HepG2 (cell line): ENCODE results near the gene CCDC117. TPM values are rescaled to one million over a fixed set of nuclear protein-coding genes. Genes with fewer than 3 reads are reported as not detected.

Experiments
- ATAC-seq: fragments of 200-7000 bp; cut with Tn5 transposase; 3 replicates; pipeline ENCODE4 v1.9.1; 2020; ENCODE audit warnings: mild to moderate bottlenecking, moderate library complexity
- BruUV-seq: library from RNA; stranded (reverse); fragments of 400-500 nt; replicated peaks from 2 replicates; lab custom pipeline; 2021; lab: Mats Ljungman, UMichigan
- CTCF ChIA-PET: fragments of 300-600 bp; formaldehyde crosslinking; extraction: SDS; loops from one replicate; lab custom pipeline; 2021; ENCODE audit warnings: low total read pairs, inconsistent platforms, low intra/inter-chr PET ratio; lab: Yijun Ruan, JAX
- POLR2A ChIA-PET: fragments of 350-600 bp; sonication (Branson Sonifier 250); formaldehyde crosslinking; loops from one replicate; lab custom pipeline; 2020; ENCODE audit warnings: antibody characterized with exemption, inconsistent platforms; lab: Yijun Ruan, JAX
- DNase-seq: peaks from one replicate; pipeline ENCODE4 v3.0.0-alpha.2; 2015; ENCODE audit warnings: low spot score
- FAIRE-seq: peaks from 3 replicates; lab custom pipeline; 2011; peaks lifted over from hg19 to GRCh38; lab: Jason Lieb, UNC
- H2AFZ ChIP-seq: one replicate; pipeline ENCODE4 v1.6.1; 2011; ENCODE audit warnings: low read length, inconsistent platforms
- H3K27ac ChIP-seq: fragments of 300-600 bp; 3 replicates; pipeline ENCODE4 v1.8.0; 2011; ENCODE audit warnings: mixed run types, mild to moderate bottlenecking, mixed read lengths, low read length, inconsistent platforms; ENCODE audit not compliant: insufficient read depth; ENCODE audit errors: extremely low read length
- H3K27me3 ChIP-seq, 2 experiments: fragments of 200-600 bp in 1 of 2; 2 replicates in 1 of 2; 3 replicates in 1 of 2; pipeline versions ENCODE4 v1.6.0 to v1.8.0; 2011; ENCODE audit warnings: low read length in 2 of 2, mild to moderate bottlenecking in 2 of 2, moderate library complexity in 2 of 2, inconsistent platforms in 1 of 2; ENCODE audit not compliant: insufficient read depth in 2 of 2, control insufficient read depth in 1 of 2
- H3K36me3 ChIP-seq, 2 experiments: fragments of 200-600 bp in 1 of 2; replicated peaks in 1 of 2; 2 replicates in 1 of 2; 3 replicates in 1 of 2; pipeline versions ENCODE4 v1.5.1 to v1.8.0; 2011; ENCODE audit warnings: low read length in 2 of 2, inconsistent platforms in 1 of 2; ENCODE audit not compliant: insufficient read depth in 2 of 2, control insufficient read depth in 1 of 2
- H3K4me1 ChIP-seq: 2 replicates; pipeline ENCODE4 v1.5.1; 2012; ENCODE audit warnings: low read length, inconsistent platforms; ENCODE audit not compliant: insufficient read depth
- H3K4me2 ChIP-seq: 2 replicates; pipeline ENCODE4 v1.6.0; 2011; ENCODE audit warnings: low read depth, low read length, inconsistent platforms
- H3K4me3 ChIP-seq, 3 experiments: fragments of 200-600 bp in 1 of 3; sonication (generic), shearing (Covaris generic) in 1 of 3; replicated peaks in 1 of 3; 2 replicates each; pipeline ENCODE4 v1.5.1; 2011 to 2016; ENCODE audit warnings: low read length in 3 of 3, inconsistent platforms in 2 of 3, low read depth in 2 of 3, mild to moderate bottlenecking in 2 of 3, control low read depth in 1 of 3, mixed read lengths in 1 of 3; ENCODE audit not compliant: insufficient read depth in 1 of 3
- H3K79me2 ChIP-seq: one replicate; pipeline ENCODE4 v1.6.1; 2011; ENCODE audit warnings: low read length, inconsistent platforms; ENCODE audit not compliant: insufficient read depth
- H3K9ac ChIP-seq: 2 replicates; pipeline ENCODE4 v1.6.0; 2011; ENCODE audit warnings: mild to moderate bottlenecking, low read depth, low read length, inconsistent platforms; ENCODE audit not compliant: insufficient read depth
- H3K9me3 ChIP-seq: 2 replicates; pipeline ENCODE4 v1.5.1; 2012; ENCODE audit warnings: mild to moderate bottlenecking, low read length
- H4K20me1 ChIP-seq: 2 replicates; pipeline ENCODE4 v1.6.0; 2011; ENCODE audit warnings: inconsistent platforms, mild to moderate bottlenecking, low read length, moderate library complexity; ENCODE audit not compliant: insufficient read depth
- ADNP ChIP-seq: sonication (generic); formaldehyde crosslinking; IDR thresholded peaks from 2 replicates; pipeline ENCODE4 v1.4.0; 2020; ENCODE audit warnings: missing genetic modification reagents
- HNRNPH1 ChIP-seq: fragments of 200-400 bp; formaldehyde crosslinking; optimal IDR thresholded peaks from 2 replicates; pipeline ENCODE3; 2017; ENCODE audit warnings: mild to moderate bottlenecking, low read depth, low read length
- IKZF1 ChIP-seq: fragments of 450-650 bp; IDR thresholded peaks from 2 replicates; pipeline ENCODE4 v1.7.1; 2016
- KLF15 ChIP-seq: sonication (generic); formaldehyde crosslinking; IDR thresholded peaks from 2 replicates; pipeline ENCODE4 v1.8.1; 2023; ENCODE audit warnings: borderline replicate concordance, mild to moderate bottlenecking, inconsistent platforms, missing genetic modification reagents, mixed read lengths
- MTA3 ChIP-seq: sonication (generic); formaldehyde crosslinking; IDR thresholded peaks from 2 replicates; pipeline ENCODE4 v1.4.0; 2020; ENCODE audit warnings: missing genetic modification reagents
- PHF21A ChIP-seq: sonication (generic); formaldehyde crosslinking; IDR thresholded peaks from 2 replicates; pipeline ENCODE4 v1.5.0; 2020; ENCODE audit warnings: mild to moderate bottlenecking, missing genetic modification reagents
- ZBTB1 ChIP-seq: sonication (generic); formaldehyde crosslinking; IDR thresholded peaks from 2 replicates; pipeline ENCODE4 v1.4.0; 2020; ENCODE audit warnings: missing genetic modification reagents, borderline replicate concordance
- ZFP36L1 ChIP-seq: sonication (generic); formaldehyde crosslinking; IDR thresholded peaks from 2 replicates; pipeline ENCODE4 v1.8.0; 2022; ENCODE audit warnings: mild to moderate bottlenecking, missing genetic modification reagents, moderate library complexity
- ZFP37 ChIP-seq: sonication (generic); formaldehyde crosslinking; IDR thresholded peaks from 2 replicates; pipeline ENCODE4 v1.4.0; 2020; ENCODE audit warnings: missing genetic modification reagents, borderline replicate concordance
- ZSCAN5A ChIP-seq: sonication (generic); formaldehyde crosslinking; IDR thresholded peaks from 2 replicates; pipeline ENCODE4 v1.8.0; 2022; ENCODE audit warnings: mild to moderate bottlenecking, missing genetic modification reagents, borderline replicate concordance
- WGBS: methylation state at CpG from one replicate; pipeline ENCODE4 v1.1.6; 2017; ENCODE audit warnings: low lambda C conversion rate; 5-methylcytosine and 5-hydroxymethylcytosine counted together
- in situ Hi-C: cut with HindIII; loops from 2 replicates; pipeline ENCODE4 v1.10.0; 2017; ENCODE audit warnings: low pct_unique_long_range_greater_than_20kb; ENCODE audit not compliant: extremely low pct_ligation_motif_present
- intact Hi-C: fragments of 100-400 bp; cut with micrococcal nuclease; formaldehyde crosslinking; loops from one replicate; pipeline ENCODE4 v1.10.0; 2022; ENCODE audit not compliant: unreplicated experiment
- polyA plus RNA-seq, 8 experiments: library from polyadenylated mRNA; depleted of rRNA in 3 of 8; stranded (reverse) in 7 of 8; unstranded in 1 of 8; fragments of >200 nt; fragmentation: Illumina TruSeq in 4 of 8; extraction: Trizol in 4 of 8; gene quantifications; 2 replicates each; pipeline versions ENCODE4 v1.2.1 to v1.2.3, GENCODE V29; 2011 to 2016; ENCODE audit warnings: low read depth in 4 of 8, missing spikeins in 1 of 8, mixed read lengths in 1 of 8; ENCODE audit not compliant: insufficient read depth in 1 of 8
- total RNA-seq, 5 experiments: library from RNA; depleted of rRNA; stranded (reverse); fragments of >200 nt; fragmentation: Illumina TruSeq; extraction: Trizol; gene quantifications; 2 replicates each; pipeline ENCODE4 v1.2.3, GENCODE V29; 2016; ENCODE audit warnings: low read depth in 1 of 5
- TF ChIP-seq, protein P1 (sequence below): sonication (generic); formaldehyde crosslinking; IDR thresholded peaks from 2 replicates; pipeline ENCODE4 v1.8.0; 2022; ENCODE audit warnings: missing genetic modification reagents, low read depth, mild to moderate bottlenecking, borderline replicate concordance
- TF ChIP-seq, protein P2 (sequence below): sonication (generic); formaldehyde crosslinking; IDR thresholded peaks from 2 replicates; pipeline ENCODE4 v1.8.0; 2022; ENCODE audit warnings: missing genetic modification reagents, mild to moderate bottlenecking, inconsistent platforms, borderline replicate concordance

Gene CCDC117
- total and polyA plus RNA-seq, 2 of the 13 experiments (the other 11 are each of a cell fraction or from before 2014, with no cell fraction given) = 12.6 to 34.2 TPM

- Histone ChIP-seq H3K79me2 (peaks cover 60% of the 10 kb centered on the region), H3K4me3 (no peak overlapping the region), H3K27ac (no peak overlapping the region), H3K27me3 (no peaks in the 10 kb centered on the region), H3K9ac (no peak overlapping the region), H2AFZ (no peak overlapping the region), H4K20me1 (no peaks in the 10 kb centered on the region), H3K9me3 (no peaks in the 10 kb centered on the region), H3K4me2 (no peak overlapping the region), H3K4me1 (peaks cover 86% of the 10 kb centered on the region), H3K36me3 (peaks cover 7 to 36% of the 10 kb centered on the region in 2 experiments)
- intact Hi-C loops (loop anchor here (5.0 kb wide), 2 partner anchors 38 to 178 kb away; partner anchors contain the start of genes CHEK2 and HSCB), in situ Hi-C loops (loop anchor here (10.0 kb wide), 1 partner anchor 175 kb away; no protein-coding TSS in a partner anchor)
- ChIA-PET POLR2A (interaction anchor here (0.9 kb wide), 1 partner anchor 20 kb away, joined by 4 read pairs; the partner anchor contains the start of gene XBP1), CTCF (no interaction called here)
- BruUV-seq = no TSS peak
- TF ChIP-seq HNRNPH1 (no peak), ADNP (CRISPR knock-in tag) (no peak), ZFP37 (no peak), ZSCAN5A (CRISPR knock-in tag) (no peak), IKZF1 (no peak), KLF15 (CRISPR knock-in tag) (no peak), ZBTB1 (CRISPR knock-in tag) (no peak), ZFP36L1 (CRISPR knock-in tag) (no peak), PHF21A (CRISPR knock-in tag) (no peak), MTA3 (CRISPR knock-in tag) (no peak)
- TF ChIP-seq, protein P1, sequence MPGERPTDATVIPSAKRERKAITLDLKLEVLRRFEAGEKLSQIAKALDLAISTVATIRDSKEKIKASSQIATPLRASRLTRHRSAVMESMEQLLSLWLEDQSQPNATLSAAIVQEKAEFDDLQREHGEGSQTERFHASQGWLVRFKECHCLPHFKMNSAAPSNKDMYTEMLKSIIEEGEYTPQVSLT (CRISPR knock-in tag) = no peak
- TF ChIP-seq, protein P2, sequence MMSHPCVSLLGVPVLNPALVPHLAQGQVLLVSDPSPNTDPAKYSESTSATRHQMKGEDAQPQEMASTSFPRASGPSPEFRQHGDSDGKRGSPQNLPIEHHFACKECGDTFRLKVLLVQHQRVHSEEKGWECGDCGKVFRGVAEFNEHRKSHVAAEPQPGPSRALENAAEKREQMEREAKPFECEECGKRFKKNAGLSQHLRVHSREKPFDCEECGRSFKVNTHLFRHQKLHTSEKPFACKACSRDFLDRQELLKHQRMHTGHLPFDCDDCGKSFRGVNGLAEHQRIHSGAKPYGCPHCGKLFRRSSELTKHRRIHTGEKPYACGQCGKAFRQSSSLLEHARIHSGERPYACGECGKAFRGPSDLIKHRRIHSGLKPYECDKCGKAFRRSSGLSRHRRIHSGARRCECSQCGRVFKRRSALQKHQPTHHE = no peak
- no peak for DNase-seq
- no peak for FAIRE-seq
- ATAC-seq = no peak
- WGBS = 100% methylated on average over 1 of the region's 1 CpG
Measured at GRCh38 chr22:28780296-28780695, 7.8 kb downstream of the CCDC117 start.
